SU-DHL-6 (cell line): ENCODE data around the gene NEURL1B.

Source experiments
- H2AFZ ChIP-seq: fragments of 200-600 bp; sonication (generic); 2 replicates; pipeline ENCODE4 v1.6.1; 2014; ENCODE audit warnings: low read depth, mild to moderate bottlenecking, moderate library complexity, mixed read lengths, antibody characterized with exemption, low read length; ENCODE audit not compliant: severe bottlenecking
- H3F3A ChIP-seq: fragments of 200-600 bp; shearing (Covaris generic); 2 replicates; pipeline ENCODE4 v1.6.0; 2016; ENCODE audit warnings: antibody characterized with exemption, mild to moderate bottlenecking; ENCODE audit not compliant: insufficient read depth
- H3K27ac ChIP-seq: fragments of 200-600 bp; sonication (generic); 2 replicates; pipeline ENCODE4 v1.5.1; 2016; ENCODE audit warnings: low read depth, mild to moderate bottlenecking, low read length, moderate library complexity, mixed read lengths
- H3K27me3 ChIP-seq: fragments of 200-600 bp; sonication (generic), shearing (Covaris generic); 2 replicates; pipeline ENCODE4 v1.6.0; 2014; ENCODE audit warnings: mild to moderate bottlenecking, low read length
- H3K36me3 ChIP-seq: fragments of 200-600 bp; sonication (generic); 2 replicates; pipeline ENCODE4 v1.6.1; 2014; ENCODE audit warnings: mild to moderate bottlenecking, low read length, mixed read lengths
- H3K4me2 ChIP-seq: fragments of 300-600, 200-600 bp; shearing (Covaris generic), sonication (generic); 2 replicates; pipeline ENCODE4 v1.6.0; 2014; ENCODE audit warnings: low read length, low read depth, mild to moderate bottlenecking; ENCODE audit not compliant: poor library complexity, severe bottlenecking
- H3K4me3 ChIP-seq: fragments of 200-600 bp; sonication (generic); 2 replicates; pipeline ENCODE4 v1.5.1; 2014; ENCODE audit warnings: antibody characterized with exemption, low read length, mild to moderate bottlenecking, mixed read lengths; ENCODE audit not compliant: insufficient read depth, poor library complexity, severe bottlenecking
- H3K79me2 ChIP-seq: fragments of 200-600 bp; sonication (generic); 2 replicates; pipeline ENCODE4 v1.6.1; 2014; ENCODE audit warnings: mild to moderate bottlenecking, low read length, moderate library complexity; ENCODE audit not compliant: insufficient read depth
- H3K9ac ChIP-seq: fragments of 200-600 bp; sonication (generic); 2 replicates; pipeline ENCODE4 v1.7.0; 2014; ENCODE audit warnings: mild to moderate bottlenecking, low read length
- H3K9me2 ChIP-seq: fragments of 200-600 bp; sonication (generic); replicated peaks from 2 replicates; pipeline ENCODE4 v1.6.1; 2014; ENCODE audit warnings: low read length; ENCODE audit not compliant: insufficient read depth
- H3K9me3 ChIP-seq: fragments of 200-600 bp; sonication (generic); 2 replicates; pipeline ENCODE4 v1.6.1; 2014; ENCODE audit warnings: low read length, mixed read lengths; ENCODE audit not compliant: insufficient read depth
- H4K20me1 ChIP-seq: fragments of 200-600 bp; sonication (generic); 2 replicates; pipeline ENCODE4 v1.6.1; 2014; ENCODE audit warnings: low read depth, mild to moderate bottlenecking, antibody characterized with exemption, low read length, moderate library complexity, mixed read lengths
- EZH2phosphoT487 ChIP-seq: fragments of 200-600 bp; sonication (generic), shearing (Covaris generic); conservative IDR thresholded peaks from 2 replicates; pipeline ENCODE4 v1.6.1; 2018; ENCODE audit warnings: mild to moderate bottlenecking, antibody characterized with exemption, low read length, moderate library complexity, mixed read lengths
- TF ChIP-seq, protein P1 (sequence below): fragments of 200-600 bp; sonication (generic); IDR thresholded peaks from one replicate; pipeline ENCODE4 v1.5.1; 2017; ENCODE audit warnings: antibody characterized with exemption, mild to moderate bottlenecking, low read length, moderate library complexity; ENCODE audit not compliant: insufficient read depth, poor library complexity, severe bottlenecking

Gene NEURL1B

DNA sequence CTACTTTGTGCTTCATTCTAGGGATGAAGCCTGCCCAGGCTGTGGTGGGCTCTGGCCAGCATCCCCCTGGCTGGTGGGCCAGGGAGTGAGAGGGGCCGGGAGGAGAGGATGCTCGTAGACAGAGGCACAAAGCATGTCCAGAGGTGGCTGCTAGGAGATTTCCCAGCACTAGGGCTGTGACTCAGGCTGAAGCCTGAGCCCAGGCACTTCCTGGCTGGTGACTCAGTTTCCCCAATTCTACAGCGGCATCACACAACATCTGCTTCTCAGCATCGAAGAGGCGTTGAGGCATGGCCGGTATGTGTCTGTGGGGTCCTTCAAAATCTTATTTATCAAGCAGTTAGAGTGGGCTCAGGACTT, 74.3 kb downstream of the NEURL1B start:
- Histone ChIP-seq H4K20me1 (no peaks in the 10 kb centered on the region), H3K36me3 (no peaks in the 10 kb centered on the region), H3K27me3 (no peaks in the 10 kb centered on the region), H3F3A (no peaks in the 10 kb centered on the region), H3K9ac (no peak overlapping the region), H3K79me2 (no peaks in the 10 kb centered on the region), H3K9me2 (no peaks in the 10 kb centered on the region), H3K4me3 (no peak overlapping the region), H3K9me3 (no peaks in the 10 kb centered on the region), H3K4me2 (no peak overlapping the region), H3K27ac (no peak overlapping the region), H2AFZ (no peak overlapping the region)
- TF ChIP-seq, protein P1, sequence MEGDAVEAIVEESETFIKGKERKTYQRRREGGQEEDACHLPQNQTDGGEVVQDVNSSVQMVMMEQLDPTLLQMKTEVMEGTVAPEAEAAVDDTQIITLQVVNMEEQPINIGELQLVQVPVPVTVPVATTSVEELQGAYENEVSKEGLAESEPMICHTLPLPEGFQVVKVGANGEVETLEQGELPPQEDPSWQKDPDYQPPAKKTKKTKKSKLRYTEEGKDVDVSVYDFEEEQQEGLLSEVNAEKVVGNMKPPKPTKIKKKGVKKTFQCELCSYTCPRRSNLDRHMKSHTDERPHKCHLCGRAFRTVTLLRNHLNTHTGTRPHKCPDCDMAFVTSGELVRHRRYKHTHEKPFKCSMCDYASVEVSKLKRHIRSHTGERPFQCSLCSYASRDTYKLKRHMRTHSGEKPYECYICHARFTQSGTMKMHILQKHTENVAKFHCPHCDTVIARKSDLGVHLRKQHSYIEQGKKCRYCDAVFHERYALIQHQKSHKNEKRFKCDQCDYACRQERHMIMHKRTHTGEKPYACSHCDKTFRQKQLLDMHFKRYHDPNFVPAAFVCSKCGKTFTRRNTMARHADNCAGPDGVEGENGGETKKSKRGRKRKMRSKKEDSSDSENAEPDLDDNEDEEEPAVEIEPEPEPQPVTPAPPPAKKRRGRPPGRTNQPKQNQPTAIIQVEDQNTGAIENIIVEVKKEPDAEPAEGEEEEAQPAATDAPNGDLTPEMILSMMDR: no peak

DNA sequence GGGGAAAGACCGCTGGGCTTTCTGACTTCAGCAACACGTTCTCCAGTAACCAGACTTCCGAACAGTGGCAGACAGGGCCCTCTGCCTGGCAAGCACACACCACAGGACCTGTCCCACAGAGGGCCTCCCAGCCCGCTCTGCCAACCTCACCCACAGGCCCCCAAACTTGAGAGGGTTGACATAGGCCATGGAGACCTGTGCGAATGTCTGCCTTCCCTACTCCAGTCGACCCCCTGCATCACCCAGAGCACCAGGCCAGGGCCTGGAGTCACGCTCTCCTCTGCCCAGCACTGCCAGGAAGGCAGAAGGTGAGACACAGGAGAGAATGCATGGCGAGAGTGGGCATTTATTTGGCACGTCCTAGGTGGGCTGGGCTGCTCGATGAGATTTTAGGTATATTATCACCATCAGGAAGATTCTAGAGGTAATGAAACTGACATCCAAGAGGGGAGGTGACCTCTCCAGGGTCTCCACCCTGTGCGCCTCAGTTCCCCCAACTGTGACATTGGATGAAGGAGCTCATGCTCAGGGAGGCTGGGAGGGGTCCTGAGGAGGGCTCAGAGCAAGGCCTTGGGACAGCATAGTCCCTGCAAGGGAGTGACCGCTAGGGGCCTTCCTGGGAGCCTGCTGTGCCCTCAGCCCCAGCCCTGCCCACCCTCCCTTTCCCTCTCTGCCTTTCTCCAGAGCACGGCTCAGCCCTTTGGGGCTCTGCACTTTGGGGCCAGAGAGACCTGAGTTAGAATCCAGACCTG, 75.0 kb downstream of the NEURL1B start:
- H2AFZ ChIP-seq: no peak overlapping the region
- H3K4me3 ChIP-seq: no peak overlapping the region
- no peak overlapping the region for H3K4me2 ChIP-seq
- H3K79me2 ChIP-seq: no peaks in the 10 kb centered on the region
- no peaks in the 10 kb centered on the region for H4K20me1 ChIP-seq
- no peaks in the 10 kb centered on the region for H3K27me3 ChIP-seq
- no peaks in the 10 kb centered on the region for H3K36me3 ChIP-seq
- TF ChIP-seq EZH2phosphoT487: no peak
- TF ChIP-seq, protein P1: no peak
- H3K9ac ChIP-seq: no peak overlapping the region
- H3K9me2 ChIP-seq: no peaks in the 10 kb centered on the region
- H3F3A ChIP-seq: no peaks in the 10 kb centered on the region
- H3K27ac ChIP-seq: no peak overlapping the region
- H3K9me3 ChIP-seq: no peaks in the 10 kb centered on the region

DNA sequence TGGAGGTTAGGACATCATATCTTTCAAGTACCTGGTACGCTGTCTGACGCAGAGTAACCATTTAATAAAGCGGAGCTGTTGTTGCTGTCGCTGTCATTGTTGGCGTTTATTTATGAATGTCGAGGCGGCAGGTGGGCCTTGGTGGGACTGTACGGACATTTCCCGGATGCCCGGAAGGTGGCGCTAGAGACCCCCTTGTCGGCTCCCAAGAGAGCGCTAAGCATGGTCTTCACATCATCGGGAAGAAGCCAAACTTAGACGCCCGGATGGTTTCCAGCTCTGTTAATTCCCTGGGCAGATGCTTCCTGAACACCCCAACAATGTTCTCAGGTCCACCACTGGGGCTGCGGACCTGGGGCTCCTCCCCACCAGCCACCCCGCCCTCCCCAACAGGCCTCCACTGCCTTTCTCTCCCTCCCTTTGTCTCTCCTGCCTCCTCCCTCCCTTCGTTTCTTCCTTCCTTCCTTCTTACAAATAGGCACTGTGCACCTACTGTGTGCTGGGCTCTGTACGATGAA, 75.8 kb downstream of the NEURL1B start:
- no peak overlapping the region for H3K4me2 ChIP-seq
- H3K9ac ChIP-seq: no peak overlapping the region
- H3K79me2 ChIP-seq: no peaks in the 10 kb centered on the region
- TF ChIP-seq, protein P1: peak; percentile 82
- TF ChIP-seq EZH2phosphoT487: no peak
- H3K9me2 ChIP-seq: no peaks in the 10 kb centered on the region
- H3K36me3 ChIP-seq: no peaks in the 10 kb centered on the region
- no peaks in the 10 kb centered on the region for H3K9me3 ChIP-seq
- no peak overlapping the region for H3K27ac ChIP-seq
- no peaks in the 10 kb centered on the region for H3F3A ChIP-seq
- H3K4me3 ChIP-seq: no peak overlapping the region
- H2AFZ ChIP-seq: no peak overlapping the region
- H4K20me1 ChIP-seq: no peaks in the 10 kb centered on the region
- no peaks in the 10 kb centered on the region for H3K27me3 ChIP-seq
